Prostate gland (tissue), 2 donors: Measurements from ENCODE around the gene CDK5RAP2. TPM values are rescaled to one million over a fixed set of nuclear protein-coding genes. Genes with fewer than 3 reads are reported as not detected.

Source experiments
- DNase-seq: peaks from one replicate; pipeline ENCODE4 v3.0.0-alpha.2; 2019; ENCODE audit warnings: low spot score
- H3K27ac ChIP-seq, 2 donors: fragments of 200-600 bp; sonication (generic); 2 replicates each; pipeline ENCODE4 v1.5.1; 2017 to 2019
- H3K27me3 ChIP-seq: fragments of 200-600 bp; sonication (generic); replicated peaks from 2 replicates; pipeline ENCODE4 v1.5.1; 2019; ENCODE audit not compliant: insufficient read depth
- H3K36me3 ChIP-seq, 2 donors: fragments of 200-600 bp; sonication (generic); 1 replicate in 1 of 2; 2 replicates in 1 of 2; pipeline versions ENCODE4 v1.5.1 to v1.8.1; 2017 to 2019
- H3K4me1 ChIP-seq: fragments of 200-600 bp; sonication (generic); replicated peaks from 2 replicates; pipeline ENCODE4 v1.5.1; 2019
- H3K4me3 ChIP-seq, 2 donors: fragments of 200-600 bp; sonication (generic); 2 replicates each; pipeline ENCODE4 v1.5.1; 2017 to 2019
- H3K9me3 ChIP-seq: fragments of 200-600 bp; sonication (generic); 2 replicates; pipeline ENCODE4 v1.5.1; 2017
- CTCF ChIP-seq, 4 experiments: fragments of 200-600 bp in 2 of 4; fragments of 450-650 bp in 2 of 4; sonication (generic) in 2 of 4; IDR thresholded peaks; 1 replicate in 3 of 4; 2 replicates in 1 of 4; pipeline ENCODE4 v1.5.1; 2016 to 2019; ENCODE audit warnings: antibody characterized with exemption in 4 of 4, mild to moderate bottlenecking in 2 of 4, moderate library complexity in 2 of 4
- POLR2A ChIP-seq: fragments of 450-650 bp; IDR thresholded peaks from one replicate; pipeline ENCODE4 v1.6.1; 2016; ENCODE audit warnings: antibody characterized with exemption, mild to moderate bottlenecking
- POLR2AphosphoS5 ChIP-seq: sonication (generic); formaldehyde crosslinking; IDR thresholded peaks from one replicate; pipeline ENCODE4 v1.6.1; 2017; ENCODE audit warnings: antibody characterized with exemption
- WGBS: methylation state at CpG from one replicate; pipeline ENCODE4 v1.1.5; 2018; 5-methylcytosine and 5-hydroxymethylcytosine counted together
- intact Hi-C: fragments of 100-400 bp; cut with DNase I; formaldehyde crosslinking; loops from one replicate; pipeline ENCODE4 v1.14.2; 2022
- total RNA-seq, 2 donors: library from RNA; depleted of rRNA; stranded (reverse); fragments of >200 nt; gene quantifications; one replicate each; pipeline ENCODE4 v1.1.0, GENCODE V29; 2016

Gene CDK5RAP2
- total RNA-seq, 2 donors from 2014 or later, result 48.6 to 54.1 TPM

DNA sequence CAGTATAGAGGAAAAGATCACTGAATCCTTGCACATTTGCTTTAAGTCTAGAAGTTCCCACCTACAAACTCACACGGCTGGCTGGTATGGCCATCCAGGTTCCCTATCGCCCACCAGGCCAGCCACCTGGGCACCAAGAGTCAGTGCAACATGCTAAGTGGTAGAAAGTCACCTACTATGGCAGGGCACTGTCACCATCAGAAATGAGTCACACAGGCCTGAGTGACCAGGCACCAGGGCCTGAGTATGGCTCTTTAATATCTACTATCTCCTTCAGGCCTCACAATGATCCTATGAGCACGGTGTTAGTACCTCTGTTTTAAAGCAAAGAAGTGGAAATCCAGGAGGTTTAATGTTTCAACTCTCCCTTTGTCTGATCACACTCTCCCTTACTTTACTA is 156.2 kb downstream of the CDK5RAP2 start:
- Histone ChIP-seq H3K4me1 (no peaks in the 10 kb centered on the region), H3K27ac (no peak overlapping the region), H3K4me3 (no peak overlapping the region), H3K9me3 (no peaks in the 10 kb centered on the region), H3K27me3 (no peaks in the 10 kb centered on the region), H3K36me3 (no peaks in the 10 kb centered on the region)
- 91% methylated on average over 3 of the region's 3 CpGs for WGBS
- DNase-seq, result no peak
- no peak for TF ChIP-seq CTCF (IDR thresholded peaks at IDR 0.05)
- no peak for TF ChIP-seq POLR2AphosphoS5
- TF ChIP-seq POLR2A, result no peak
- intact Hi-C loops, result no loop called here

- no peak overlapping the region for H3K4me3 ChIP-seq
- no peaks in the 10 kb centered on the region for H3K36me3 ChIP-seq
- H3K9me3 ChIP-seq, result no peaks in the 10 kb centered on the region
- no peak overlapping the region for H3K27ac ChIP-seq
- WGBS, result 93% methylated on average over 3 of the region's 3 CpGs
- no peak for TF ChIP-seq POLR2A
- TF ChIP-seq POLR2AphosphoS5, result no peak
- TF ChIP-seq CTCF (IDR thresholded peaks at IDR 0.05), result no peak
- DNase-seq, result no peak
- intact Hi-C loops, result no loop called here
- no peaks in the 10 kb centered on the region for H3K27me3 ChIP-seq
- H3K4me1 ChIP-seq, result no peaks in the 10 kb centered on the region
Measured at GRCh38 chr9:120421977-120422376, 158.0 kb downstream of the CDK5RAP2 start.

DNA sequence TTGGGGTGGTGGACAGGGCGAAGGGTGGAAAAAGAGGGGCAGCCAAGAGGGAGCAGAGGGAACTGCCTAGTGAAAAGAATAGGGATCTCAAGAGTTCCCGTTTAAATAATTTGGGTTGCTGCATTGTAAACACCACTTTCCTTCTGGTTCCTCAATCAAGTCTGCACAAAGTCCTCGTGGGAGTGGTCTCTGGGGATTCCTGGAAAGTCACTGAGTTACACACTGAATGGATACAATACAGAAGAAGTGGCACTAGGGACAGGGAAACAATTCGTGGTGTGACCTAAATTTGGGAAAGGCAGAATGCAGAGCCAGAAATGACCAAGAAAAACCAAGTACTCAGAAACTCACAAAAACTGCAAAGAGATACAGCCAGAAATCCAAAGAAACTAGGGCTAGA is 161.7 kb downstream of the CDK5RAP2 start:
- H3K4me1 ChIP-seq, result no peaks in the 10 kb centered on the region
- H3K4me3 ChIP-seq, result no peak overlapping the region
- no peaks in the 10 kb centered on the region for H3K36me3 ChIP-seq
- TF ChIP-seq CTCF (IDR thresholded peaks at IDR 0.05), result no peak
- TF ChIP-seq POLR2A, result no peak
- no peak for TF ChIP-seq POLR2AphosphoS5
- DNase-seq, result no peak
- intact Hi-C loops, result no loop called here
- no peaks in the 10 kb centered on the region for H3K27me3 ChIP-seq
- H3K9me3 ChIP-seq, result no peaks in the 10 kb centered on the region
- H3K27ac ChIP-seq, result no peak overlapping the region
- 75% methylated on average over 4 of the region's 4 CpGs for WGBS

DNA sequence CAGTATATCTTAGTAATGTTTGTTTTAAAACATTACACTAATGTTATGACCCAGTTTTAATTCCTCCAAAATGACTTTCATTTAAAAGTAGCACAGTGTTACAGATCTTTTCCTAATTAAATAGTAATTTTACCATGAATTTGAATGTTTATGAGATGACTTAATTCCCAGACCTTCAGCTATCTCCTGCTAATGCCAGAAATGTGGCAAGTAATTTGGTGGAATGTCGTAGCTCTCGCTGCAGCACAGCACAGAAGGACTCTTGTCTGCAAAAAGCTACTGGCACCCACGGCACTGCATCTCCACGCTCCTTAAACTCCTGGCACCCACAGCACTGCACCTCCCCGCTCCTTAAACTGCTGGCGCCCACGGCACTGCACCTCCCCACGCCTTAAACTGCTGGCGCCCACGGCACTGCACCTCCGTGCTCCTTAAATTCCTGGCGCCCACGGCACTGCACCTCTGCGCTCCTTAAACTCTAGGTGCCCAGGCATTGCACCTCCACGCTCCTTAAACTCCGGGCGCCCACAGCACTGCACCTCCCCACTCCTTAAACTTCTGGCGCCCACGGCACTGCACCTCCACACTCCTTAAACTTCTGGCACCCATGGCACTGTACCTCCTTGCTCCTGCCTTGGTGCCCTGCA is 163.1 kb downstream of the CDK5RAP2 start:
- Histone ChIP-seq H3K4me3 (no peak overlapping the region), H3K27me3 (no peaks in the 10 kb centered on the region), H3K4me1 (no peaks in the 10 kb centered on the region), H3K27ac (no peak overlapping the region), H3K9me3 (no peaks in the 10 kb centered on the region), H3K36me3 (no peaks in the 10 kb centered on the region)
- no peak for DNase-seq
- intact Hi-C loops, result no loop called here
- TF ChIP-seq CTCF (IDR thresholded peaks at IDR 0.05) (no peak), POLR2AphosphoS5 (no peak), POLR2A (no peak)
- WGBS, result 91% methylated on average over 19 of the region's 19 CpGs
